Activated T-helper 1 cell treated with anti-CD3 and anti-CD28 coated beads, Interleukin-2, amount 50 U/mL, for 16 hours (primary cell): ENCODE measurements around the gene RPL18A.

ENCODE experiments used
- DNase-seq, 2 donors: peaks; one replicate each; pipeline ENCODE4 v3.0.0-alpha.2; 2020; ENCODE audit warnings: low read depth in 1 of 2, low spot score in 1 of 2

The RPL18A gene

DNA sequence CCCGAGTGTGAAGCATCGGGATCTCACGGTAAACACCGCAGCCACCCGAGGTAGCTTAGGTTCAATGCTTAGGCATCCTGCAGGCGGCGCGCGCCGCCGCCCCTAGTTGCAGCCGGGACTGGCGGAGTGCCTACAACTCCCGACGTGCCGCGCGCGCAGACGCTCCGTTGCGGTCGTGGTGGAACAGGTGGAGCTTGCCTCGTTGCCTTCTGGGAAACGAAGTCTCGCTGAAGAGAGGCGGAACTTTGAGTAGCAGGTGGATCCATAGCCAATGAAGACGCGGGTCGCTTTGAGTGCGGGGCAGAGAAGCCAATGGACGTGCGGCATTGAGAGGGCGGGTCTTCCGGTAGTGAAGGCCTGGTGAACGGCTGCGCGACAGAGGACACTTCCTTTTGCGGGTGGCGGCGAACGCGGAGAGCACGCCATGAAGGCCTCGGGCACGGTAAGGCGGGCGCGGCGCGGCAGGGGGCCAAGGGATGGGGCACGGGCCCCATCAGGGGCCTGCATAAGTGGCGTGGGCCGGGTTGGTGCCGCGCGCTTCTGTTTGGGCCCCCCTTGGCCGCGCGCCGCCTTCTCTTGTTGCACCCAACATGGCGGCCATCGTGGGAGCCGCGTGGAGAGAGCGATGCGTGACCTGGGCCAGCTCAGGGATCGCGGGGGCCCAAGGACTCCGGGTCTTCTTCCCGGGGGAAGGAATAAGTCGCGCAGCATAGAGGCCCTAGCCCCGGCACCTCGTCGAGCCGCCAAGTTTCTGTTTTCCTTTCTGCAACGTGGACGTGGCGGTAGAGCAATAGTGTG lies at the start of gene RPL18A:
TSS of gene RPL18A (plus strand) at position 378 of the 798 bp plus-strand sequence. CDS start at position 425, 47 bp downstream.
- DNase-seq = peak; percentile 97 to 99

DNA sequence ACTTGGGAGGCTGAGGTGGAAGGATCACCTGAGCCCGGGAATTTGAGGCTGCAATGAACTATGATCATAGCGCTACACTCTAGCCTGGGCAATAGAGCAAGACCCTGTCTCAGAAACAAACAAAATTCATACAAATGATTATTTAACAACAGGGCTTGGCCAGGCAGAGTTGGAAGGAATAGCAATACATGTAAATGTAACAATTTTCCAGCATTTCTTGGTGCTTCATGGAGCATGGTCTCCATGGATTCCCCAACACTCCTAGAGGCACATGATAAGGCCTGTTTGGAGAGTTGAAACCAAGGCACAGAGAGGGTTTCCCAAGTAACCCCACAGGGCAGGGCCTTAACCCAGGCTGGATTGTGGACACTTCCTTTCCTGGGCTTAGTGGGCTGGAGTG lies 48.6 kb upstream of the RPL18A start:
- no peak for DNase-seq

DNA sequence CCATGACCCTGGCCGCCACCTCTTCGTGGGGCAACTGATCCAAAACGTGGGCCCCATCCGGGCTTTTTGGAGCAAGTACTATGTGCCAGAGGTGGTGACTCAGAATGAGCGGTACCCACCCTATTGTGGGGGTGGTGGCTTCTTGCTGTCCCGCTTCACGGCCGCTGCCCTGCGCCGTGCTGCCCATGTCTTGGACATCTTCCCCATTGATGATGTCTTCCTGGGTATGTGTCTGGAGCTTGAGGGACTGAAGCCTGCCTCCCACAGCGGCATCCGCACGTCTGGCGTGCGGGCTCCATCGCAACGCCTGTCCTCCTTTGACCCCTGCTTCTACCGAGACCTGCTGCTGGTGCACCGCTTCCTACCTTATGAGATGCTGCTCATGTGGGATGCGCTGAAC lies 48.0 kb upstream of the RPL18A start:
- no peak for DNase-seq

DNA sequence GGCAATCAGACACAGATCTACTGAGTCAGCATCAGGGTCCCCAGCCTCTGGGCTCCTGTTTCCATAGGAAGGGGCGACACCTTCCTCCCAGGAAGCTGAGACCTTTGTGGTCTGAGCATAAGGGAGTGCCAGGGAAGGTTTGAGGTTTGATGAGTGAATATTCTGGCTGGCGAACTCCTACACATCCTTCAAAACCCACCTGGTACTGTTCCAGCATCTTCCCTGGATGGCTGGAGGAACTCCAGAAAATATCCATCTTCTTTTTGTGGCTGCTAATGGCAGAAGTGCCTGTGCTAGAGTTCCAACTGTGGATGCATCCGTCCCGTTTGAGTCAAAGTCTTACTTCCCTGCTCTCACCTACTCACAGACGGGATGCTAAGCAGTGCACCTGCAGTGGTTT lies 47.6 kb upstream of the RPL18A start:
- DNase-seq = no peak

DNA sequence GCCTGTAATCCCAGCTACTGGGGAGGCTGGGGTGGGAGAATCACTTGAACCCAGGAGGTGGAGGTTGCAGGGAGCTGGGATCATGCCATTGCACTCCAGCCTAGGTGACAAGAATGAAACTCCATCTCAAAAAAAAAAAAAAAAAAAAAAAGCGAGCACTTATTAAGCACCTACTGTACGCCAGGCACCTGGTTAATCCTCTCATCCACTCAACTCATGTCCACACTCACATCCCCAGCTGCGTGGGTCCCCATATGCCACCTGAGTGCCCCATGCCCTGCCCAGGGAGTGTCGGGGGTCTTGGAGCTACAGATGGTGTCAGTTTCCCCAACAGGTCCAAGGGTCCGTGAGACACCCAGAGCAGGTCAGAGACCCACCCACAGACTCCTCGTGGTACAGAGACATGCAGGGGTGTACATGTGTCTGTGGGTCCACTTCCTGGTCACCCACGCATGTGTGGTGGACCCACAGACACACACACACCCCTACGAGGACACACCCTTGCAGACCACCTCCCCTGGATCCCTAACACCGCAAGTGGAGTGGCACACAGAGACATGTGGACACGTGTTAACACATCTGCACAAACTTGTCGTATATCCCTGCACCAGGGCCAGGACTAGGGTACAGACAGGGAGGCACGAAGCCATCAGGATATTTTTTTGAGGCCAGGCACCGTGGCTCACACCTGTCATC lies 41.9 kb upstream of the RPL18A start:
- no peak for DNase-seq

DNA sequence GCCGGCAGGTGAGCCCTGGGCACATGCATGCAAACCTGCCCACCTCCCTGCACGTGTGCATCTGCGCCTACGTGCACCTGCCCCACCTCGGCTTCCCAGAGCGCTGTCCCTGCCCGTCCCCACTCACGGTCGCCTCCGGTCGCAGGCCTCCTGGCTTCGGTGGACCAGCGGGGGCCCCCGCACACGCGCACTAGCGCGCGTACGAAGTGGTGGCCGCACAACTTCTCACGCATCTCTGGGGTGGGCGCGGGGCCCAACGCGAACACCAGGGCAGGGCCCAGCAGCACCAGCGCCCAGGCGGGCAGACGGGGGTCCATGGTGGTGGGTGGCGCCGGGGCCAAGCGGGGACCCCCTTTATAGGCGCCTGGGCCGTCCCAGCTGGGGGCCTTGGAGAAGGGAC lies 38.5 kb upstream of the RPL18A start, which contains the start of gene INSL3:
TSS of gene INSL3 (minus strand) at position 330 of the 400 bp plus-strand sequence. CDS start at position 317, 13 bp downstream.
- DNase-seq = no peak

DNA sequence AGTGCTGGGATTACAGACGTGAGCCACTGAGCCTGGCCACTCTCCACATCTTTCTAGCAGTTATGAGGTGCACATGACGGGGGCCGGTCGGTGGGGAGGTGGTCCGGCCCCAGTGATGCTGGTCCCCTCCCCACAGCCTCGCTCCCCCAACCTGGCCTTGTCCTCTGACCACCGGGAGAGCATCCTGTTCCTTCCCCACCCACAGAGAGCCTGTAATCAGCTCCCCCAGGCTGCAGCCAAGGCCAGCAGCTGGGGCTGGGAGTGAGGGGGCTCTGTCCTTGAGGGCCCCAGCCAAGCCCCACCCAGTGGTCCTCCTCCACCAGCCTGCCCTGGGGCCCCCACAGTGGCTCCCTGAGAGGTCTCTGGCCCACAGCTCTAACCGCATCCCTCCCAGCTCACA lies 35.4 kb upstream of the RPL18A start:
- DNase-seq = no peak

DNA sequence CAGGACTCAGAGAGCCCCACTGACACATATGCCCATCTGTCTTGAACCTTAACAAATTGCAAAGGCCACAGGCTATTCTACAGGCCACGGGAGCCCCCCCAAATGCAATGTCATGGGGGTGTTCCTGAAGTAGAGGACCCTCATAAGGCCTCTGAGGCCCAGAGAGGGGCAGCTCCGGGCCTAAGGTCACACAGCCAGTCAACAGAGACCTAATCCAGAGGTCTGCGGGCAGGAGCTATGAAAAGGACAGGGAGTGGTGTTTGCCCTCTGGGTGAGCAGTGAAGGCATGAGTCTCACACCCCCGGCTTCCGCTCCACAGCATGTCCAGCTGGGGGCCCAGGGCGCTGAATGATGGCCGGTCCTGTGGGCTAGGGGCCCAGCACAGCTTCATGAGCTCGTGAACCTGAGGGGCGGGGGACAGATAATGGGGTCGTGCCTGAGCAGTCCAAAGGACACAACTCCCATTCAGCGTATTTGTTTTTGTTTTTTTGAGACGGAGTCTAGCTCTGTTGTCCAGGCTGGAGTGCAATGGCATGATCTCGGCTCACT lies 33.1 kb upstream of the RPL18A start:
- DNase-seq = no peak

DNA sequence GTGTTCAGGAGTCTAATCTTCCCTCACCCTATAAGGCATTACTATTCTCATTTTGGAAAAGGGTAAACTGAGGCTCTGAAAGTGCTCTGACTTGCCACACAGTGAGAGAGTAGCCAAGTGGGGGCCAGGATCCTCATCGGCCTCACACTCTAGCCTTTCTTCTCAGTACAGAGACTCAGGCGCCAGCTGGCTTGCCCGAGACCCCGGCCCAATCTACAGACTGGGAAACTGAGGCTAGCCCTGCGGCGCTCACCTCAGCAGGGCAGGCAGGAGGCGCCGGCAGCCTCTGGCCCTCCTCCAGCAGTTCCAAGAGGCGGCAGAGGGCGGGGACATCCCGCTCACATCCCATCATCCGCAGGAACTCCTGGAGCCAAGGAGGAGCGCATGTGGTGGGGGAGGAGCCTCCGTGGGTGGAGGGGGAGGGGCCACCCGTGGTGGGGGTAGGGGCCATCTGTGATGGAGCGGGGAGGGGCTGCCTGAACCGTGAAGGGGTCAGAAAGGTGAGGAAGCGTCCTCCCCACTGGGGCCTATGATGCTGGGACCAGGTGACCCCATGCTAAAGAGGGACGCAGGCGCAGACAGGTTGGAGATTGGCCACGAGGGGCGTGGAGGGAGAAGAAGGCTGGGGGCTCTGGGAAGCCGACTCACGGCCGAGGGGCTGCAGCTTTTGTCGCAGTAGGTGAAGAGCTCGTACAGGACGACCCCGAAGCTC lies 29.7 kb upstream of the RPL18A start:
- no peak for DNase-seq

DNA sequence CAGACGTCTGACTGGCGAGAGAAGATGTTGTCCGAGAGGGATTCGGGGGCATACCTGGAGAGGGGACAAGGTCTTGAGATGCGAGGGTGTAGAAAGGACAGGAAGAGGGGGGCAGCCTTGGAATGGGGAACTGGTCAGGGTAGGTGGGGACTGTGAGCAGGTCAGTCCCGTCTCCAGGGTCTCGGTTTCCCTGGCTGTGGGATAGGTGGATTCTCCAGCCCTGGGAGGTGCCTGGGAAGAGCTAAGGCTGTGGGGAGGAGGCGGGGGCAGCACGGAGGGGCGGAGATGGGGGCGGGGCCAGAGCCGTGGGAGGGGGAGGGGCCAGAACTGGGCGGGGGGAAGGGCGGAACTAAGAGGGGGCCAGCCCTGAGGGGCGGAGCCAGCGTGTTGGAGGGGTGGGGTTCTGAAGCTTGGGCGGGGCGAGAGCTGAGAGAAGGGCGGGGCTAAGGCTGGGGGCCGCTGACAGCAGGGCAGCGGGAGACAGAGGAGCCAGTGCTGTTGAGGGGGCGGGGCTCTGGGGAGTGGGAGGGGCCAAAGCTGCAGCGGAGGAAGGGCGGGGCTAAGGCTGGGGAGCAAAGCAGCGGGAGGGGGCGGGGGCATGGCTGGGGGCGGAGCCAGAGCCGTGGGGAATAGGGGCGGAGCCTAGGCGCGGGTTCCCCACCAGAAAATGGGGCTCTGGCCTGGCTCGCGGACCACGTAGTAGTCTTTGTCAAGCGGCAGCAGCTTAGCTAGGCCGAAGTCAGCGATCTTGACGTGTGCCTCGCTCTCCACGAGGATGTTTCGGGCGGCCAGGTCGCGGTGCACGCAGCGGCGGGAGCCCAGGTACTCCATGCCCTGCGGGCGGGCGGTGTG lies 28.9 kb upstream of the RPL18A start:
- peak in 1 of 2 donors; percentile 25 for DNase-seq

DNA sequence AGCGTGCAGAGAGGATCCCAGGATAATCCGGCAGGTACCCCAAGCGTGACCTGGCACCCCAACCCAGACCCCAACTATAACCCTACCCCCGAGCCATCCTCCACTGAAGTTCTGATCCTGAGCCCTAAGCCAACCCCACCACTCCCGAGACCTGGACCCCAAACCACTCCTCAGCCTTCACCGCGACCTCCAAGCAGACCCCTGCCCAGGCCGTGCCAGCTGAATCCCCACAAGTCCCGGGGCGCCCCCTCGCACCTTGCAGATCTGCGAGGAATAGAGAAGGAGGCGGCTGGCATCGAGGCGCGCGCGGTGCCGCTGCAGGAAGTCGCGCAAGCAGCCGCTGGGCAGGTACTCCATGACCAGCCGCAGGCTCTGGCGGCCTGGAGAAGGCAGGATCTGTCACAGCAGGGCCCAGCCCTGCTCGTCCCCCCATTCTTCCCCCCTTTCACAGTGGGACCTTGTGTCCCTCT lies 28.3 kb upstream of the RPL18A start:
- DNase-seq = no peak

DNA sequence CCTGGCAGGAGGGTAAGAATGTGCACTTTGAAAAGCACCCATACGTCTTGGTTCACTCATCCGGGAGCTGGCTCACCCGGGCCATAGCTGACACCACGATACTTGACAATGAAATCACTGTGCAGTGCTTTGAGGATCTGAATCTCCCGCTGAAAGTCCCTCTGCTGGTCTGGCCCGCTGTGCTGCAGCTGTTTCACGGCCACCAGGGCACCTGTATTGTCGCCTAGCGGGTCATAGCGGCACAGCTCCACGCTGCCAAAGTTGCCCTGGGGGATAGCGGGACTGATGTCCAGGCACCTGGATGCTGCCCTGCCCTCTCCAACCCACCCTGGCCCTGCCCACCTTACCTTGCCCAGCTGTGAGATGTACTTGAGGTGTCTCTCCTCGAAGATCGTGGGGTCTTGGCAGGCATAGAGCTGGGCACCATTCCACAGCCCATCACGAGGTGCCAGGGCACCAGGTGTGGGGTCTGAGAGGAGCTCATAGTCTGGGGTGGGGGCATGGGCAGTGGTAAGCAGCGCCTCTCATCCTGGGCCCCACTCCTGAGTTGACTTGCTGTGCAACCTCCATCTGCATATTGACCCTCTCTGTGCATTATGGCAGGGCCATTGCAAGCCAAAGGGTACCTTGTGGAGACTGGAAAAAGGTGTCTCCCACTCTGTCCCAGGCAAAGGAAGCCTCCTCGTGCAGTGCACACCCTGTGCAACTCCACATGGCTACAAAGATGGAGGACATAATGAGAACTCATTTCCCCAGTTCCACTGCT lies 27.1 kb upstream of the RPL18A start:
- DNase-seq = no peak

DNA sequence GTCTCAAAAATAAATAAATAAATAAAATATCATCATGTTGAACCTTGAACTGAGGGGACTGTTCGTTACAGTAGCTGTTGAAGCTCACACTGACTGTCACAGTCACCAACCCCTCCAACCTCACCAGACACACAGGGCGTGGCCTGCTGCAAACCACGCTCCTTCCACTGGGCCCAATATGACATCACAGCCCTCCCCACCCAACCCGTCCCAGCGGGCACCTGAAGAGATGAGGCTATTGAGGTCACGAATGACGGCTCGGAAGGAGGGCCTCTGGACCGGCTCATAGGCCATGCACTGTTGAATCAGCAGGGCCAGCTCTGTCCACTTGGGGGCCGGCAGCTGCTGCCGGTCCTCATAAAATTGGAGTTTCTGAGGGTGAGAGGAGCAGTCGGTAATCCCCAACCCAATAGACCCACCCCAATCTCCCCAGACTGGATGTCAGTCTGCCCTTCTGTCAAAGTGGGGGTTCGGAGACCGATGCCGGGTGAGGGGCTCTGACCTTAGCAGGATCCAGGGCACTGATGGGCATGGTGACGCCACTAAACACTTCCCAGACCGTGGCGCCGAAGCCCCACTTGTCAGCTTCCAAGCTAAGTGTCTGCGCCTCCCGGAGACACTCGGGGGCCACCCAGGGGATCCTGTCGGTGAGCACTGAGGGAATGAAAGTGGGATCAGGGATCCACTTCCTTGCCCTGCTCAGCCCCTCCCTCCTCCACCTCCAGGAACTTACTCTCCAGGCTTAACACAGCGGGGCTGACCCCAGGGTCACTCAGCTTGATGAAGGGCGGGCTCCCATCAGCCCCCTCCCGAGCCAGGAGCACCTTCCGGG lies 25.1 kb upstream of the RPL18A start:
- DNase-seq = no peak

DNA sequence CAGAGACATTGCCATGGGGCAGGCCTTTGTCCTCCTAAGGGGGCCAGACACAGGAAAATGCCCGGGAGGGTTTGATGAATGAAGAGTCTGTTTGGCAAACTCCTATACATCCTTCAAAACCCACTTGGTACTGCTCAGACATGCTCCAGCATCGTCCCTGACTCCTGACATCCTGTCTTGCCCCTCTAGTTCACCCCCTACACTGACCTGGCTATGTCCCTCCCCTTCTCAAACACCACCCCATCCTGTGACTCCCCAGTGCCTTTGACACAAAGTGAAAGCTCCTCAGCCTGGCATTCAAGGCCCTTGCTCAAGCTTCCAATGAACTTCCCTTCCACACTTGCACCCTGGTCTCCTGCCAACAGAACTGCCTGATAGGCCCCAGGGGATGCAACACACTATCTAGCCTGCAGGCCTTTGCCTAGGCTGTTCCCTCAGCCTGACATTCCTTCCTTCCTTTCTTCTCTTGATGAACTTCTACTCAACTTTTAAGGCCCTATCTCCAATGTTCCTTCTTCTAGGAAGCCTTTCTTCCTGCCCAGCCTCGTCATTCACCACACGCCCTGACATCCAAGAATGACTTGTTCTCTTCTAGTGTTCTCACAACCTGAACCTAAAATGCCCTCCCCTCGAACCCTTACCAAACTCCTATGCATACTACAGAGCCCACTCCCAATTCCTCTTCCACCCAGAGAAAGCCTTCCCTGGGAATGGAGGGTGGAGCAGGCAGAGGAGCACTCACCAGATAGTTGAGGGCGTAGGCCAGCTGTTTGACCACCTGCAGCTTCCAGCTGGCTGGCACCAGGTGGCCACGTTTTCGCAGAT lies 24.3 kb upstream of the RPL18A start:
- no peak for DNase-seq

DNA sequence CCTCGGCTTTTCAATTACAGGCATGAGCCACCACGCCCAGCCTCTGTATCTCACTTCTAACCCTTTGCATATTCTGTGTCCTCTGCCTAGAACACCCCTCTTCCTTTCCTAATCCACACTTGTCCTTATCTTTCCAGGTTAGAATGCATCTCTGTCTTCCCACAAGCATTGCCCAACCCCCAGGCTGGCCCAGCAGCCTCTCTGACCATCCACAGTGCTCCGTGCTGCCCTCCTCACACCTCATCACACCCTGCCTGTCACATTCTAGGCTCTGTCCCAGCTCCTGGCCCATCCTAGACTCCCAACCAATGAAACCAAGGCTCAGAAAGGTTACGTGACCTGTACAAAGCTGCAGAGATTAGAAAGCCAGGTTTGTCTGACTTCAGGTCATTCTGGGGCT lies 23.2 kb upstream of the RPL18A start:
- no peak for DNase-seq

DNA sequence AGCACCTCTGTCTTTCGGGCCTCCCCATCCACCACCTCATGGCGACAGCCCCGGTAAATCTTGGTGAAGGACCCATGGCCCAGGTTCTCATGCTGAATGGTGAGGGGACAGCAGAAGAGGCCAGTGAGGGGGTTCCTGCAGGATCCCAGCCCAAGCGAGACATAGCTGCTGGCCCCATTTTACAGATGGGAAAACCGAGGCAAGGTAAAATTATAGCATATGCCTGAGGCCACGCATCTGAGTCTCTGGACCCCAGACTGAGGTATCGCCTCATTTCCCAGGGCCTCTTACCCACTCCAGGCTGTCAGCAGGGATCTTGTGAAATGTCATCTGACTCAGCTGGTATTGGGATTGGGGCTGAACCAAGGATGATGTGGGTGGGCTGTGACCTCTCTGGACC lies 21.7 kb upstream of the RPL18A start:
- no peak for DNase-seq

DNA sequence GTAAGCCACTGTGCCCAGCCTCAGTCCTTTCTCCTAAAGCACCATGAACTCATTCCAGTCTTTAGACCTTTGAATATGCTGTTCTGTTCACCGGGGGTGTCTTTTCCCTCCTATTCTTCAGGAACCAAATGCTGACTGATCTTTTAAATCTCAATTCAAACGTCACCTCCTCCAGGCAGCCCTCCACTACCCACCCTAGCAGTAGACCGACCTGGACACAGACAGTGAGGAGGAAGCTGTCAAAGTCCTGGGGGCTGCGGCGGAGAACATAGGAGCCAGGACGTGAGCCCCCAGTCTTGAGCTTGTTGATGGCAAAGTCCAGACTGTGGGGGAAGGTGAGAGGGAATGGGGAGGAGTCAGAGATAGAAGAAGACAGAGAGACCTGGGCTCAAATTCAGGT lies 19.7 kb upstream of the RPL18A start:
- DNase-seq = no peak

DNA sequence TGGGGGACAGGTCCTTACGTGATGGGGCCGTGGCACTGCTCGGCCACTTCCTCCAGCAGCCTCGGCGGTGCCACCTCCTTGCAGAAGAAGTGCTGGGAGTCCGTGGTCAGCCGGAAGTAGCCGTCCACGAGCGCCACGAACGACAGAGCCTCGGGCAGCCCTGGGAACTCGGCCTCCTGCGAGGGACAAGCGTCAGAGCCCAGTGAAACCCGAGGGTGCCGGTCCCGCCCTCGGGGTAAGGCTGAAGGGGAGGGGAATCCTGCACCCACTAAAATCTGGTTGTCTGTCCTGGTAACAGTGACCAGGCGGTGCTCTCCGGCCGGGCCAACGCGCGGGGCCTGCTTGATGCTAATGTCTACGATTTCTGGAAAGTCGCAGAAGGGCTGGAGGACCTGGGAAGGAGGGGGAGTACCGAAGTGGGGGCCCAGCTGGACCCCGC lies 18.3 kb upstream of the RPL18A start:
- DNase-seq = no peak
